Gastroesophageal sphincter (tissue), 4 donors: ENCODE results near the gene CDKN2AIPNL. TPM values are rescaled to one million over a fixed set of nuclear protein-coding genes. Genes with fewer than 3 reads are reported as not detected.

Experiments
- ATAC-seq: fragments of 150-250 bp; one replicate; pipeline ENCODE4 v1.9.1; 2016; ENCODE audit warnings: mild to moderate bottlenecking, moderate library complexity
- H3K27ac ChIP-seq, 4 donors: fragments of 200-600 bp; sonication (generic) in 3 of 4; 1 replicate in 3 of 4; 2 replicates in 1 of 4; pipeline ENCODE4 v1.5.1; 2016 to 2019
- H3K27me3 ChIP-seq: fragments of 200-600 bp; sonication (generic); one replicate; pipeline ENCODE4 v1.5.1; 2019
- H3K36me3 ChIP-seq, 2 donors: fragments of 200-600 bp; sonication (generic); one replicate each; pipeline ENCODE4 v1.5.1; 2019; ENCODE audit warnings: control low read depth in 1 of 2
- H3K4me1 ChIP-seq, 3 donors: fragments of 200-600 bp; sonication (generic); 1 replicate in 2 of 3; 2 replicates in 1 of 3; pipeline ENCODE4 v1.5.1; 2016 to 2019; ENCODE audit warnings: control low read depth in 2 of 3
- H3K4me3 ChIP-seq, 2 donors: fragments of 200-600 bp; sonication (generic); one replicate each; pipeline ENCODE4 v1.5.1; 2019; ENCODE audit warnings: mild to moderate bottlenecking in 1 of 2, moderate library complexity in 1 of 2
- H3K9me3 ChIP-seq, 3 donors: fragments of 200-600 bp; sonication (generic); one replicate each; pipeline ENCODE4 v1.5.1; 2017 to 2019; ENCODE audit warnings: control low read depth in 2 of 3
- EP300 ChIP-seq: sonication (generic); formaldehyde crosslinking; IDR thresholded peaks from one replicate; pipeline ENCODE4 v1.6.1; 2017; ENCODE audit warnings: antibody characterized with exemption, mild to moderate bottlenecking
- POLR2A ChIP-seq, 2 donors: fragments of 450-650 bp; IDR thresholded peaks; one replicate each; pipeline ENCODE4 v1.6.1; 2017; ENCODE audit warnings: antibody characterized with exemption in 2 of 2, mild to moderate bottlenecking in 2 of 2, moderate library complexity in 1 of 2
- POLR2AphosphoS5 ChIP-seq: sonication (generic); formaldehyde crosslinking; IDR thresholded peaks from one replicate; pipeline ENCODE4 v1.6.1; 2017; ENCODE audit warnings: antibody characterized with exemption
- WGBS, 2 donors: methylation state at CpG; one replicate each; pipeline ENCODE4 v1.1.5; 2018; ENCODE audit warnings: low coverage in 1 of 2; 5-methylcytosine and 5-hydroxymethylcytosine counted together
- total RNA-seq, 4 donors: library from RNA; depleted of rRNA; stranded (reverse); fragments of >200 nt; gene quantifications; one replicate each; pipeline ENCODE4 v1.1.0, GENCODE V29; 2016
- TF ChIP-seq, protein P1 (sequence below), 4 experiments: fragments of 200-600 bp in 2 of 4; fragments of 450-650 bp in 2 of 4; sonication (generic) in 1 of 4; IDR thresholded peaks; one replicate each; pipeline ENCODE4 v1.5.1; 2017 to 2019; ENCODE audit warnings: antibody characterized with exemption in 4 of 4, mild to moderate bottlenecking in 2 of 4, moderate library complexity in 2 of 4

Gene CDKN2AIPNL
- total RNA-seq, 4 donors from 2014 or later: 15.1 to 25.7 (median 21.0) TPM

DNA sequence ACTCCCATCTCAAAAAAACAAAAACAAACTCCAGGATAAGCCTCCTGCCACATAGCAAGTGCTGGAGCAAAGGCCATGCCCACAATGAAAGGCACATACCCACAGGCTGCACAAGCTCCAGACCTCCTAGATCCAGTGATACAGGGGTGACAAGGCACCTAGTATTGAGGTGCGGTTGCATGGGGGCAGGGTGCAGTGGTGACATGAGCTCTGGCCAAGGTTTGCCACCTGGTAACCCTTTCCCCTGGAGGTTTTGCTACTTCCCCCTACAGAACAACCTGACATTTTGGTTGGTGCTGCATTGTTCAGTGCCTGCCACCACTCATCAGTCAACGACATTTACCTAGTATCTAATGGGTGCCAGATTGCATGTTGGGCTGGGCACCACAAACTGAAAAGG, 14.5 kb downstream of the CDKN2AIPNL start:
- no peaks in the 10 kb centered on the region for H3K27me3 ChIP-seq
- WGBS, 2 donors: 95% methylated on average over 2 of the region's 2 CpGs; no CpG with 5 or more reads in 1 of the 2 donors
- TF ChIP-seq POLR2AphosphoS5 (no peak), POLR2A (IDR thresholded peaks at IDR 0.05) (no peak), EP300 (no peak)
- TF ChIP-seq, protein P1, sequence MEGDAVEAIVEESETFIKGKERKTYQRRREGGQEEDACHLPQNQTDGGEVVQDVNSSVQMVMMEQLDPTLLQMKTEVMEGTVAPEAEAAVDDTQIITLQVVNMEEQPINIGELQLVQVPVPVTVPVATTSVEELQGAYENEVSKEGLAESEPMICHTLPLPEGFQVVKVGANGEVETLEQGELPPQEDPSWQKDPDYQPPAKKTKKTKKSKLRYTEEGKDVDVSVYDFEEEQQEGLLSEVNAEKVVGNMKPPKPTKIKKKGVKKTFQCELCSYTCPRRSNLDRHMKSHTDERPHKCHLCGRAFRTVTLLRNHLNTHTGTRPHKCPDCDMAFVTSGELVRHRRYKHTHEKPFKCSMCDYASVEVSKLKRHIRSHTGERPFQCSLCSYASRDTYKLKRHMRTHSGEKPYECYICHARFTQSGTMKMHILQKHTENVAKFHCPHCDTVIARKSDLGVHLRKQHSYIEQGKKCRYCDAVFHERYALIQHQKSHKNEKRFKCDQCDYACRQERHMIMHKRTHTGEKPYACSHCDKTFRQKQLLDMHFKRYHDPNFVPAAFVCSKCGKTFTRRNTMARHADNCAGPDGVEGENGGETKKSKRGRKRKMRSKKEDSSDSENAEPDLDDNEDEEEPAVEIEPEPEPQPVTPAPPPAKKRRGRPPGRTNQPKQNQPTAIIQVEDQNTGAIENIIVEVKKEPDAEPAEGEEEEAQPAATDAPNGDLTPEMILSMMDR (IDR thresholded peaks at IDR 0.05): no peak
- H3K27ac ChIP-seq: no peak overlapping the region
- ATAC-seq: no peak
- no peak overlapping the region for H3K4me3 ChIP-seq
- no peaks in the 10 kb centered on the region for H3K9me3 ChIP-seq
- H3K4me1 ChIP-seq: no peaks in the 10 kb centered on the region
- H3K36me3 ChIP-seq: peaks cover 3 to 89% of the 10 kb centered on the region in 2 donors

DNA sequence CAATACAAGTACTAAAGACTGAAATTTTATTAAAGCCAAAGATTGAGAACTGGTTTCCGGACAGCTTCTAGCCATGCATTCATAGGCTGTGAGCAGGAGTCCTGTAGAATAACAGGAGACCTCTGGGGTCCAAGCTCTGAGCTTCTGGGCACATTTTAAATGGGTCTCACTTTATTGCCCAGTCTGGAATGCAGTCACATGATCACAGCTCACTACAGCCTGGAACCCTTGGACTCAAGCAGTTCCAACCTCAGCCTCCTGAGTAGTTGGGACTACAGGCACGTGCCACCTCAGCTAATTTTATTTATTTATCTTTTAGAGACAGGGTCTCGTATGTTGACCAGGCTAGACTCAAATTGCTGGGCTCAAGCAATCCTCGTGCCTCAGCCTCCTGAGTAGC, 15.4 kb downstream of the CDKN2AIPNL start:
- Histone ChIP-seq H3K27ac (no peak overlapping the region), H3K9me3 (no peaks in the 10 kb centered on the region), H3K36me3 (peaks cover 5 to 89% of the 10 kb centered on the region in 2 donors), H3K27me3 (no peaks in the 10 kb centered on the region), H3K4me1 (no peaks in the 10 kb centered on the region), H3K4me3 (no peak overlapping the region)
- 52% methylated on average over 4 of the region's 4 CpGs; no CpG with 5 or more reads in 1 of the 2 donors for WGBS, 2 donors
- no peak for ATAC-seq
- TF ChIP-seq POLR2A (IDR thresholded peaks at IDR 0.05) (no peak), EP300 (no peak), POLR2AphosphoS5 (no peak)
- TF ChIP-seq, protein P1 (IDR thresholded peaks at IDR 0.05): no peak

DNA sequence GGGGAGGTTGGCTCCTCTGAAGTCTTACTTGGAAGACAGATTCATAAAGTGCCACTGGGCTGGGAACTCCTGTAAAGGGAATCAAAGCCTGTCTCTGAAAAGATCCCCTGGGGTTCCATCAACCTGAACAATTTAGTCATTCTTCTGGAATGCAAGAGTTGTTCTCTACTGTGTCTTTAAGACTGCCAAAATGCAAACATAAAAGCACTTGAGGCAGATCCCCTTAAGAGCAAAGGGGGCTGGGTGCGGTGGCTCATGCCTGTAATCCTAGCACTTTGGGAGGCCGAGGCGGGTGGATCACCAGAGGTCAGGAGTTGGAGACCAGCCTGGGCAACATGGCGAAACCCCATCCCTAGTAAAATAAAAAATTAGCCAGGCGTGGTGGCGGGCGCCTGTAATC, 16.7 kb downstream of the CDKN2AIPNL start:
- H3K4me1 ChIP-seq: no peaks in the 10 kb centered on the region
- H3K36me3 ChIP-seq: peaks cover 5 to 98% of the 10 kb centered on the region in 2 donors
- no peak overlapping the region for H3K27ac ChIP-seq
- H3K27me3 ChIP-seq: no peaks in the 10 kb centered on the region
- WGBS, 2 donors: 80 to 100% methylated on average over 2 of the region's 7 CpGs
- no peaks in the 10 kb centered on the region for H3K9me3 ChIP-seq
- H3K4me3 ChIP-seq: no peak overlapping the region
- TF ChIP-seq EP300: no peak
- TF ChIP-seq, protein P1 (IDR thresholded peaks at IDR 0.05): no peak
- TF ChIP-seq POLR2A (IDR thresholded peaks at IDR 0.05): no peak
- no peak for TF ChIP-seq POLR2AphosphoS5
- ATAC-seq: no peak

DNA sequence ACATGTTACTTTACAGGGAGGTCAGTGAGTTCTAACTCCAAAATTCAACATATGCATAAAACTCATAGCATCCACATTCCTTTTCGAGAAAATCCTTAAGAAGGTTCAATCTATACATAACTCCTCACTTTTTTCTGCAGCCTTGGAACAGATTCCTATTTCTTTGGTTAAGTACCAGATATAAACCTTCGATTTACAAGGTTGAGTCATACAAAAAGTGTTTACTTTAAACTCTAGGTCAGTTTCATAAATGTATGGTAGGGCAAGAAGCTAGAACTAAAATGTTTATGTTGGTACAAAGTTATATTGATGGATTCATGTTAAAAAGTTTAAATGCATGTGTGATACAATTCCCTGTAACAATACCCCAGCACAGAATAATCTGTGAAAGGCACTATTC, 19.4 kb downstream of the CDKN2AIPNL start:
- TF ChIP-seq POLR2A (IDR thresholded peaks at IDR 0.05) (no peak), EP300 (no peak), POLR2AphosphoS5 (no peak)
- TF ChIP-seq, protein P1 (IDR thresholded peaks at IDR 0.05): no peak
- 45 to 49% methylated on average over 2 of the region's 2 CpGs for WGBS, 2 donors
- H3K4me1 ChIP-seq: no peaks in the 10 kb centered on the region
- H3K27me3 ChIP-seq: no peaks in the 10 kb centered on the region
- H3K27ac ChIP-seq: no peak overlapping the region
- peaks cover 11 to 100% of the 10 kb centered on the region in 2 donors for H3K36me3 ChIP-seq
- H3K9me3 ChIP-seq: no peaks in the 10 kb centered on the region
- ATAC-seq: no peak
- H3K4me3 ChIP-seq: no peak overlapping the region

DNA sequence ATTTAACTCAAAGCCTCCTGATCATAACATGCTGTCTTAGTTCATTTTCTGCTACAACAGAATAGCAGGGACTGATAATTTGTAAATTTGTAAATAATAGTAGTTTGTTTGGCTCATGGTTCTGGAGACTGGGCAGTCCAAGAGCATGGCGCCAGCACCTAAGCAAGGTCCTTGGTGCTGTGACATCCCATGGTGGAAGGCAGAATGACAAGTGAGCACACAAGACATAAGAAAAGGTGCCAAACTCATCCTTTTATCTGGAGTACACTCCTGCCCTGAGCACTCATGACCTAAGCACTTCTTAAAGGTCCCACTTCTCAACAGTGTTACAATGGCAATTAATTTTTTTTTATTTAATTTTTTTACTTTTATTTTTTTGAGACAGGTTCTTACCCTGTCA, 24.2 kb downstream of the CDKN2AIPNL start:
- WGBS, 2 donors: 100% methylated on average over 1 of the region's 1 CpG
- H3K36me3 ChIP-seq: peaks cover 8 to 100% of the 10 kb centered on the region in 2 donors
- TF ChIP-seq, protein P1 (IDR thresholded peaks at IDR 0.05): no peak
- TF ChIP-seq POLR2AphosphoS5: no peak
- TF ChIP-seq EP300: no peak
- no peak for TF ChIP-seq POLR2A (IDR thresholded peaks at IDR 0.05)
- no peak for ATAC-seq
- H3K4me3 ChIP-seq: no peak overlapping the region
- no peaks in the 10 kb centered on the region for H3K27me3 ChIP-seq
- no peaks in the 10 kb centered on the region for H3K4me1 ChIP-seq
- no peaks in the 10 kb centered on the region for H3K9me3 ChIP-seq
- no peak overlapping the region for H3K27ac ChIP-seq
